HEK293 (cell line): ENCODE measurements around the gene GIMD1.

Experiments
- CTCF ChIA-PET: fragments of 350-600 bp; formaldehyde crosslinking; extraction: SDS; loops from one replicate; lab custom pipeline; 2021; ENCODE audit warnings: antibody characterized with exemption; lab: Yijun Ruan, JAX
- POLR2A ChIA-PET: fragments of 300-600 bp; formaldehyde crosslinking; extraction: SDS; loops from one replicate; lab custom pipeline; 2020; ENCODE audit warnings: antibody characterized with exemption, inconsistent platforms; lab: Yijun Ruan, JAX
- H3K27ac ChIP-seq: fragments of 200-500 bp; sonication (Bioruptor generic); 2 replicates; pipeline ENCODE4 v1.5.1; 2014; ENCODE audit warnings: low read depth, low read length, control low read depth, inconsistent platforms; ENCODE audit errors: extremely low read depth
- H3K36me3 ChIP-seq, 2 experiments: fragments of 200-500 bp in 1 of 2; sonication (Bioruptor generic) in 1 of 2; 1 replicate in 1 of 2; 2 replicates in 1 of 2; pipeline ENCODE4 v1.5.1; 2014 to 2017; ENCODE audit warnings: inconsistent platforms in 2 of 2, low read length in 2 of 2; ENCODE audit not compliant: control insufficient read depth in 2 of 2, insufficient read depth in 1 of 2
- H3K4me1 ChIP-seq: fragments of 200-500 bp; sonication (Bioruptor generic); 2 replicates; pipeline ENCODE4 v1.5.1; 2014; ENCODE audit warnings: mild to moderate bottlenecking, low read length, inconsistent platforms; ENCODE audit not compliant: control insufficient read depth, insufficient read depth
- H3K4me3 ChIP-seq: 2 replicates; pipeline ENCODE4 v1.5.1; 2011; ENCODE audit warnings: low read depth, mild to moderate bottlenecking, control low read depth, low read length, moderate library complexity
- H3K9me3 ChIP-seq: fragments of 200-500 bp; sonication (Bioruptor generic); 2 replicates; pipeline ENCODE4 v1.5.1; 2014; ENCODE audit warnings: low read depth, low read length, inconsistent platforms; ENCODE audit not compliant: control insufficient read depth, insufficient read depth
- GLI2 ChIP-seq: fragments of 450-650 bp; formaldehyde crosslinking; IDR thresholded peaks from 2 replicates; pipeline ENCODE4; 2017; ENCODE audit warnings: missing biosample characterization, missing genetic modification characterization, low read depth, borderline replicate concordance
- KLF16 ChIP-seq: fragments of 450-650 bp; formaldehyde crosslinking; IDR thresholded peaks from 2 replicates; pipeline ENCODE4 v1.5.1; 2017; ENCODE audit warnings: missing biosample characterization, missing genetic modification characterization
- MYNN ChIP-seq: fragments of 450-650 bp; formaldehyde crosslinking; IDR thresholded peaks from 2 replicates; pipeline ENCODE4 v1.5.1; 2016; ENCODE audit warnings: missing biosample characterization, missing genetic modification characterization, borderline replicate concordance
- OVOL3 ChIP-seq: fragments of 450-650 bp; formaldehyde crosslinking; IDR thresholded peaks from 2 replicates; pipeline ENCODE4 v1.5.1; 2016; ENCODE audit warnings: missing biosample characterization, missing genetic modification characterization
- RBAK ChIP-seq: fragments of 450-650 bp; formaldehyde crosslinking; IDR thresholded peaks from 2 replicates; pipeline ENCODE4 v1.5.1; 2016; ENCODE audit warnings: missing biosample characterization, missing genetic modification characterization
- REPIN1 ChIP-seq: fragments of 450-650 bp; formaldehyde crosslinking; IDR thresholded peaks from 2 replicates; pipeline ENCODE4 v1.5.1; 2017; ENCODE audit warnings: missing biosample characterization, missing genetic modification characterization, low read depth
- SCRT2 ChIP-seq: fragments of 450-650 bp; formaldehyde crosslinking; IDR thresholded peaks from 2 replicates; pipeline ENCODE4 v1.5.1; 2016; ENCODE audit warnings: missing biosample characterization, missing genetic modification characterization
- ZBTB20 ChIP-seq: fragments of 450-650 bp; formaldehyde crosslinking; IDR thresholded peaks from 2 replicates; pipeline ENCODE4 v1.5.1; 2016; ENCODE audit warnings: missing biosample characterization, missing genetic modification characterization
- ZBTB26 ChIP-seq: fragments of 450-650 bp; formaldehyde crosslinking; optimal IDR thresholded peaks from 2 replicates; pipeline ENCODE3; 2016; ENCODE audit warnings: missing biosample characterization, mild to moderate bottlenecking, missing genetic modification characterization
- ZBTB48 ChIP-seq: fragments of 450-650 bp; formaldehyde crosslinking; IDR thresholded peaks from 2 replicates; pipeline ENCODE4 v1.5.1; 2016; ENCODE audit warnings: missing biosample characterization, missing genetic modification characterization
- ZNF121 ChIP-seq: fragments of 450-650 bp; formaldehyde crosslinking; IDR thresholded peaks from 2 replicates; pipeline ENCODE4 v1.5.1; 2016; ENCODE audit warnings: missing biosample characterization, missing genetic modification characterization
- ZNF133 ChIP-seq: fragments of 450-650 bp; formaldehyde crosslinking; IDR thresholded peaks from 2 replicates; pipeline ENCODE4 v1.5.1; 2016; ENCODE audit warnings: missing biosample characterization, missing genetic modification characterization
- ZNF169 ChIP-seq: fragments of 450-650 bp; formaldehyde crosslinking; IDR thresholded peaks from 2 replicates; pipeline ENCODE4 v1.5.1; 2016; ENCODE audit warnings: missing biosample characterization, missing genetic modification characterization
- ZNF211 ChIP-seq: fragments of 450-650 bp; formaldehyde crosslinking; IDR thresholded peaks from 2 replicates; pipeline ENCODE4 v1.5.1; 2016; ENCODE audit warnings: low read depth, missing biosample characterization, missing genetic modification characterization
- ZNF266 ChIP-seq: fragments of 450-650 bp; formaldehyde crosslinking; IDR thresholded peaks from 2 replicates; pipeline ENCODE4 v1.5.1; 2016; ENCODE audit warnings: missing biosample characterization, missing genetic modification characterization, low read depth
- ZNF394 ChIP-seq: fragments of 450-650 bp; formaldehyde crosslinking; IDR thresholded peaks from 2 replicates; pipeline ENCODE4 v1.5.1; 2016; ENCODE audit warnings: missing biosample characterization, missing genetic modification characterization, mild to moderate bottlenecking, moderate library complexity, borderline replicate concordance
- ZNF560 ChIP-seq: fragments of 450-650 bp; formaldehyde crosslinking; IDR thresholded peaks from 2 replicates; pipeline ENCODE4 v1.5.1; 2017; ENCODE audit warnings: missing biosample characterization, missing genetic modification characterization, borderline replicate concordance
- ZNF561 ChIP-seq: fragments of 450-650 bp; IDR thresholded peaks from 2 replicates; pipeline ENCODE4 v1.5.1; 2018; ENCODE audit warnings: missing biosample characterization, missing genetic modification characterization, borderline replicate concordance
- ZNF626 ChIP-seq: fragments of 450-650 bp; sonication (Bioruptor Pico); formaldehyde crosslinking; IDR thresholded peaks from 2 replicates; pipeline ENCODE4 v1.5.1; 2018; ENCODE audit warnings: missing biosample characterization, missing genetic modification characterization, inconsistent platforms
- ZNF629 ChIP-seq: fragments of 450-650 bp; formaldehyde crosslinking; IDR thresholded peaks from 2 replicates; pipeline ENCODE4 v1.5.1; 2017; ENCODE audit warnings: missing biosample characterization, missing genetic modification characterization
- ZNF777 ChIP-seq: fragments of 450-650 bp; formaldehyde crosslinking; IDR thresholded peaks from 2 replicates; pipeline ENCODE4 v1.5.1; 2017; ENCODE audit warnings: missing biosample characterization, missing genetic modification characterization, borderline replicate concordance
- ZNF791 ChIP-seq: fragments of 450-650 bp; formaldehyde crosslinking; IDR thresholded peaks from 2 replicates; pipeline ENCODE4 v1.5.1; 2016; ENCODE audit warnings: missing biosample characterization, missing genetic modification characterization
- ZSCAN23 ChIP-seq: fragments of 450-650 bp; formaldehyde crosslinking; IDR thresholded peaks from 2 replicates; pipeline ENCODE4 v1.5.1; 2016; ENCODE audit warnings: missing biosample characterization, missing genetic modification characterization
- ZXDB ChIP-seq: fragments of 450-650 bp; formaldehyde crosslinking; IDR thresholded peaks from 2 replicates; pipeline ENCODE4 v1.5.1; 2016; ENCODE audit warnings: missing biosample characterization, missing genetic modification characterization
- TF ChIP-seq, protein P1 (sequence below): fragments of 450-650 bp; formaldehyde crosslinking; IDR thresholded peaks from 2 replicates; pipeline ENCODE4 v1.5.1; 2016; ENCODE audit warnings: missing biosample characterization, missing genetic modification characterization
- TF ChIP-seq, protein P2 (sequence below): fragments of 450-650 bp; formaldehyde crosslinking; IDR thresholded peaks from 2 replicates; pipeline ENCODE4 v1.5.1; 2016; ENCODE audit warnings: missing biosample characterization, missing genetic modification characterization

GIMD1 gene

GRCh38 chr4:106320235-106320634 is 48.3 kb downstream of the GIMD1 start:
- H3K36me3 ChIP-seq = peaks cover under 1 to 10% of the 10 kb centered on the region in 2 experiments; a peak in 1 of 3 replicates
- CTCF ChIA-PET = interaction anchor here (0.6 to 0.7 kb wide), 2 partner anchors 11 to 853 kb away, joined by 3 read pairs; no protein-coding TSS in a partner anchor
- H3K4me1 ChIP-seq = no peaks in the 10 kb centered on the region
- no peaks in the 10 kb centered on the region for H3K9me3 ChIP-seq
- no peak for TF ChIP-seq MYNN
- TF ChIP-seq, protein P1, sequence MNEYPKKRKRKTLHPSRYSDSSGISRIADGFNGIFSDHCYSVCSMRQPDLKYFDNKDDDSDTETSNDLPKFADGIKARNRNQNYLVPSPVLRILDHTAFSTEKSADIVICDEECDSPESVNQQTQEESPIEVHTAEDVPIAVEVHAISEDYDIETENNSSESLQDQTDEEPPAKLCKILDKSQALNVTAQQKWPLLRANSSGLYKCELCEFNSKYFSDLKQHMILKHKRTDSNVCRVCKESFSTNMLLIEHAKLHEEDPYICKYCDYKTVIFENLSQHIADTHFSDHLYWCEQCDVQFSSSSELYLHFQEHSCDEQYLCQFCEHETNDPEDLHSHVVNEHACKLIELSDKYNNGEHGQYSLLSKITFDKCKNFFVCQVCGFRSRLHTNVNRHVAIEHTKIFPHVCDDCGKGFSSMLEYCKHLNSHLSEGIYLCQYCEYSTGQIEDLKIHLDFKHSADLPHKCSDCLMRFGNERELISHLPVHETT (tag by site-specific recombination) = no peak
- TF ChIP-seq ZNF629 = no peak
- no peak for TF ChIP-seq ZNF777 (tag by site-specific recombination)
- TF ChIP-seq OVOL3 (tag by site-specific recombination) = no peak
- no peak for TF ChIP-seq ZNF169 (tag by site-specific recombination)
- TF ChIP-seq GLI2 = no peak
- TF ChIP-seq ZXDB = no peak
- no peak for TF ChIP-seq ZNF626 (tag by site-specific recombination)
- TF ChIP-seq, protein P2, sequence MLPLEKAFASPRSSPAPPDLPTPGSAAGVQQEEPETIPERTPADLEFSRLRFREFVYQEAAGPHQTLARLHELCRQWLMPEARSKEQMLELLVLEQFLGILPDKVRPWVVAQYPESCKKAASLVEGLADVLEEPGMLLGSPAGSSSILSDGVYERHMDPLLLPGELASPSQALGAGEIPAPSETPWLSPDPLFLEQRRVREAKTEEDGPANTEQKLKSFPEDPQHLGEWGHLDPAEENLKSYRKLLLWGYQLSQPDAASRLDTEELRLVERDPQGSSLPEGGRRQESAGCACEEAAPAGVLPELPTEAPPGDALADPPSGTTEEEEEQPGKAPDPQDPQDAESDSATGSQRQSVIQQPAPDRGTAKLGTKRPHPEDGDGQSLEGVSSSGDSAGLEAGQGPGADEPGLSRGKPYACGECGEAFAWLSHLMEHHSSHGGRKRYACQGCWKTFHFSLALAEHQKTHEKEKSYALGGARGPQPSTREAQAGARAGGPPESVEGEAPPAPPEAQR (tag by site-specific recombination) = no peak
- TF ChIP-seq ZNF561 (tag by site-specific recombination) = no peak
- no peak for TF ChIP-seq ZNF211 (tag by site-specific recombination)
- POLR2A ChIA-PET = no interaction called here
- no peak overlapping the region for H3K4me3 ChIP-seq
- H3K27ac ChIP-seq = no peak overlapping the region

- H3K27ac ChIP-seq = no peak overlapping the region
- TF ChIP-seq ZNF133 (no peak), ZNF791 (tag by site-specific recombination) (no peak), ZBTB26 (tag by site-specific recombination) (no peak), RBAK (tag by site-specific recombination) (no peak), KLF16 (tag by site-specific recombination) (no peak), ZBTB48 (tag by site-specific recombination) (no peak)
- ChIA-PET POLR2A (no interaction called here), CTCF (no interaction called here)
- H3K4me3 ChIP-seq = no peak overlapping the region
- peaks cover 0 to 10% of the 10 kb centered on the region in 2 experiments; a peak in 1 of 3 replicates for H3K36me3 ChIP-seq
- H3K9me3 ChIP-seq = no peaks in the 10 kb centered on the region
- no peaks in the 10 kb centered on the region for H3K4me1 ChIP-seq
Observed at GRCh38 chr4:106318511-106318910, 50.1 kb downstream of the GIMD1 start.

GRCh38 chr4:106317815-106318214 is 50.8 kb downstream of the GIMD1 start:
- Histone ChIP-seq H3K27ac (no peak overlapping the region), H3K36me3 (peaks cover 0 to 10% of the 10 kb centered on the region in 2 experiments; a peak in 1 of 3 replicates), H3K4me1 (peaks cover under 1% of the 10 kb centered on the region; the same call in 1 of the 2 replicates), H3K4me3 (no peak overlapping the region), H3K9me3 (no peaks in the 10 kb centered on the region)
- POLR2A ChIA-PET = no interaction called here
- CTCF ChIA-PET = no interaction called here
- TF ChIP-seq SCRT2 (tag by site-specific recombination) = no peak
- no peak for TF ChIP-seq ZNF121 (tag by site-specific recombination)
- TF ChIP-seq ZBTB20 (tag by site-specific recombination) = no peak
- TF ChIP-seq ZNF560 (tag by site-specific recombination) = no peak
- TF ChIP-seq ZNF266 = no peak
- TF ChIP-seq ZNF394 (tag by site-specific recombination) = no peak
- TF ChIP-seq REPIN1 = no peak
- TF ChIP-seq ZSCAN23 (tag by site-specific recombination) = no peak
